ENCODE data around the gene MAP3K15. TPM values are rescaled to one million over a fixed set of nuclear protein-coding genes. Genes with fewer than 3 reads are reported as not detected.

Gene MAP3K15, protein sequence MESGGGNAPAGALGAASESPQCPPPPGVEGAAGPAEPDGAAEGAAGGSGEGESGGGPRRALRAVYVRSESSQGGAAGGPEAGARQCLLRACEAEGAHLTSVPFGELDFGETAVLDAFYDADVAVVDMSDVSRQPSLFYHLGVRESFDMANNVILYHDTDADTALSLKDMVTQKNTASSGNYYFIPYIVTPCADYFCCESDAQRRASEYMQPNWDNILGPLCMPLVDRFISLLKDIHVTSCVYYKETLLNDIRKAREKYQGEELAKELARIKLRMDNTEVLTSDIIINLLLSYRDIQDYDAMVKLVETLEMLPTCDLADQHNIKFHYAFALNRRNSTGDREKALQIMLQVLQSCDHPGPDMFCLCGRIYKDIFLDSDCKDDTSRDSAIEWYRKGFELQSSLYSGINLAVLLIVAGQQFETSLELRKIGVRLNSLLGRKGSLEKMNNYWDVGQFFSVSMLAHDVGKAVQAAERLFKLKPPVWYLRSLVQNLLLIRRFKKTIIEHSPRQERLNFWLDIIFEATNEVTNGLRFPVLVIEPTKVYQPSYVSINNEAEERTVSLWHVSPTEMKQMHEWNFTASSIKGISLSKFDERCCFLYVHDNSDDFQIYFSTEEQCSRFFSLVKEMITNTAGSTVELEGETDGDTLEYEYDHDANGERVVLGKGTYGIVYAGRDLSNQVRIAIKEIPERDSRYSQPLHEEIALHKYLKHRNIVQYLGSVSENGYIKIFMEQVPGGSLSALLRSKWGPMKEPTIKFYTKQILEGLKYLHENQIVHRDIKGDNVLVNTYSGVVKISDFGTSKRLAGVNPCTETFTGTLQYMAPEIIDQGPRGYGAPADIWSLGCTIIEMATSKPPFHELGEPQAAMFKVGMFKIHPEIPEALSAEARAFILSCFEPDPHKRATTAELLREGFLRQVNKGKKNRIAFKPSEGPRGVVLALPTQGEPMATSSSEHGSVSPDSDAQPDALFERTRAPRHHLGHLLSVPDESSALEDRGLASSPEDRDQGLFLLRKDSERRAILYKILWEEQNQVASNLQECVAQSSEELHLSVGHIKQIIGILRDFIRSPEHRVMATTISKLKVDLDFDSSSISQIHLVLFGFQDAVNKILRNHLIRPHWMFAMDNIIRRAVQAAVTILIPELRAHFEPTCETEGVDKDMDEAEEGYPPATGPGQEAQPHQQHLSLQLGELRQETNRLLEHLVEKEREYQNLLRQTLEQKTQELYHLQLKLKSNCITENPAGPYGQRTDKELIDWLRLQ (N-terminal part only)
- polyA plus RNA-seq (2012; ENCODE audit: low read depth, missing spikeins), result 0.05 TPM

- TF ChIP-seq PAX5 (IDR thresholded peaks at IDR 0.05; ENCODE audit: insufficient read depth, low read length, severe bottlenecking) (no peak), POLR2A (IDR thresholded peaks at IDR 0.05; ENCODE audit: low read depth, low read length) (no peak), SPI1 (IDR thresholded peaks at IDR 0.05; ENCODE audit: low read depth, low read length) (no peak), TAF1 (IDR thresholded peaks at IDR 0.05; ENCODE audit: low read depth, low read length) (no peak), POU2F2 (IDR thresholded peaks at IDR 0.05; ENCODE audit: low read depth, low read length) (no peak), POLR2AphosphoS5 (IDR thresholded peaks at IDR 0.05; ENCODE audit: low read depth, low read length) (no peak)
- DNase-seq (ENCODE audit: insufficient read length, low spot score) (peak; percentile 32), FAIRE-seq (no peak)
Measured at GRCh38 chrX:19514791-19515614, at the start of gene MAP3K15. MAP3K15 (minus strand) TSS chrX:19515508; CDS start chrX:19515261, 247 bp downstream.

DNA sequence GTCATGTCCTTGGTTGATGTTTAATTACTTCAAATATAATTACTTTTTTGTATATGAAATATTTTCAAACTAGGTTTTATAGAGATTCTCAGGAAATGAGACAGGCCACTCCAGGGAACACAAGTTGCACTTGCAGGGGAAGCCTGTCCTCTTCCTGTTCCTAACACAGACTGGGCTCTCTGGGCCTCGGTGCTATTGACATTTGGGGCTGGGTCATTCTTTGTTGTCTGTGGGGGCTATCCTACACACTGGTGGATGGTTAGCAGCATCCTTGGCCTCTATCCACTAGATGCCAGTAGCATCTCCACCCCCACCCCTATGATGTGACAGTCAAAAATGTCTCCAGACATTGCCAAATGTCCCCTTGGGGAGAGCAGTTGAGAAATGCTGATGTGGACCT, 49.3 kb upstream of the MAP3K15 start:
- no peak for DNase-seq (ENCODE audit: insufficient read length, low spot score)
- no peak for FAIRE-seq
- TF ChIP-seq POU2F2 (IDR thresholded peaks at IDR 0.05; ENCODE audit: low read depth, low read length) (no peak), POLR2A (IDR thresholded peaks at IDR 0.05; ENCODE audit: low read depth, low read length) (no peak), TAF1 (IDR thresholded peaks at IDR 0.05; ENCODE audit: low read depth, low read length) (no peak), POLR2AphosphoS5 (IDR thresholded peaks at IDR 0.05; ENCODE audit: low read depth, low read length) (no peak), PAX5 (IDR thresholded peaks at IDR 0.05; ENCODE audit: insufficient read depth, low read length, severe bottlenecking) (no peak), SPI1 (IDR thresholded peaks at IDR 0.05; ENCODE audit: low read depth, low read length) (no peak)

DNA sequence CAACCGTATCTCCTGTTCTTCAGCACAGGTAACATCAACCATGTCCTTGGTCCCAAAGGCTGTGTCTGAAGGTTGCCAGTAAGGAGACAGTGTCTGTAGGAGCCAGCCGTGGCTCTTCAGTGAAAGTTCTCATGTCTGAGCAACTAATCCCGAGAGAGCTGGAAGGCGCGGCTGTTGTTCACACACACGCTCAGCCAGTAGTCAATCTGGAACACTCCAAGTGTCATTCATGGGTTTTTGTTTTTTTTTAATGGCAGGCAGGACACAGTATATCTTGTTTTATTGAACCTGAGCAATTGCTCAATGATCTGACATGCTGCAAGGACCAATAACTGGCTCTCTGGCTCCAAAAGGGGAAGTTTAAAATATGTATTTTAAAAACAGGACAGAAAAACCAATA, 48.4 kb upstream of the MAP3K15 start:
- TF ChIP-seq POLR2A (IDR thresholded peaks at IDR 0.05; ENCODE audit: low read depth, low read length), result no peak
- TF ChIP-seq POLR2AphosphoS5 (IDR thresholded peaks at IDR 0.05; ENCODE audit: low read depth, low read length), result no peak
- no peak for TF ChIP-seq TAF1 (IDR thresholded peaks at IDR 0.05; ENCODE audit: low read depth, low read length)
- TF ChIP-seq SPI1 (IDR thresholded peaks at IDR 0.05; ENCODE audit: low read depth, low read length), result no peak
- no peak for TF ChIP-seq POU2F2 (IDR thresholded peaks at IDR 0.05; ENCODE audit: low read depth, low read length)
- no peak for FAIRE-seq

DNA sequence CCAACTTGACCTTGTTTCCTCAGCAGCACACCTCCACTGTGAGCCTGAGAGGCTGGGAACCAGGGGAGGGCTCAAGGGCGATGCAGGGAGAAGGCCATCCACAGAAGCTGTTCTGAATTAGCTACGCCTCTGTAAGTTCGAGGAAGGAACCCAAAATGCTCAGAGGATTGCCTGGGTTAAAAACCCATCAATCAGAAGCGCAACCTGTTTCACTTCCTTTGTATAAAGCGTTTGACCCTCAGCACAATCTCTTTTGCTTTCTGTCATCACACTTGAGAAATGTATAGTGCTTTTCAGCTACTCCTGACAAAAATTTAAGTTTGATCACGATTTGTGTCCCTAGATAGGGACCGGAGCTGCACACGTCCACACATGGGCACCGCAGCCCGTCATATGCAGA, 48.0 kb upstream of the MAP3K15 start:
- FAIRE-seq, result peak; percentile 78
- no peak for DNase-seq (ENCODE audit: insufficient read length, low spot score)
- no peak for TF ChIP-seq POLR2AphosphoS5 (IDR thresholded peaks at IDR 0.05; ENCODE audit: low read depth, low read length)
- TF ChIP-seq SPI1 (IDR thresholded peaks at IDR 0.05; ENCODE audit: low read depth, low read length), result peak; percentile 81
- no peak for TF ChIP-seq TAF1 (IDR thresholded peaks at IDR 0.05; ENCODE audit: low read depth, low read length)

More for the DNA sequence above, 48.4 kb upstream of the MAP3K15 start:
- DNase-seq (ENCODE audit: insufficient read length, low spot score), result no peak

DNA sequence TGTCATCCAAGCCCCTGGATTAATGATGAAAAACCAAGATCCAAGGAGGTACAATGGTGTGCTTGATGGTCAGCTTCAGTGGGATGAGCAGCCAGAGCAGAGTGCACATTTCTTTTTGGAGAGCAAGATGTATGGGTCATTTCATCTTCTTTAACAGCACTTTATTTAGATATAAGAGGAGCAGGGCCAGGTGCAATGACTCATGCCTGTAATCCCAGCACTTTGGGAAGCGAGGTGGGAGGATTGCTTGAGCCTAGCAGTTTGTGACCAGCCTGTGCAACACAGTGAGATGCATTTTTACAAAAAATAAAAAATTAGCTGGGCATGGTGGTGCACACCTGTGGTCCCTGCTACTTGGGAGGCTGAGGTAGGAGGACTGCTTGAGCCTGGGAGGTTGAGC, 45.3 kb upstream of the MAP3K15 start:
- DNase-seq (ENCODE audit: insufficient read length, low spot score), result no peak
- FAIRE-seq, result no peak
- TF ChIP-seq POLR2A (IDR thresholded peaks at IDR 0.05; ENCODE audit: low read depth, low read length), result no peak
- TF ChIP-seq PAX5 (IDR thresholded peaks at IDR 0.05; ENCODE audit: insufficient read depth, low read length, severe bottlenecking), result no peak
- TF ChIP-seq SPI1 (IDR thresholded peaks at IDR 0.05; ENCODE audit: low read depth, low read length), result no peak
- no peak for TF ChIP-seq POU2F2 (IDR thresholded peaks at IDR 0.05; ENCODE audit: low read depth, low read length)
- TF ChIP-seq TAF1 (IDR thresholded peaks at IDR 0.05; ENCODE audit: low read depth, low read length), result no peak
- no peak for TF ChIP-seq POLR2AphosphoS5 (IDR thresholded peaks at IDR 0.05; ENCODE audit: low read depth, low read length)

DNA sequence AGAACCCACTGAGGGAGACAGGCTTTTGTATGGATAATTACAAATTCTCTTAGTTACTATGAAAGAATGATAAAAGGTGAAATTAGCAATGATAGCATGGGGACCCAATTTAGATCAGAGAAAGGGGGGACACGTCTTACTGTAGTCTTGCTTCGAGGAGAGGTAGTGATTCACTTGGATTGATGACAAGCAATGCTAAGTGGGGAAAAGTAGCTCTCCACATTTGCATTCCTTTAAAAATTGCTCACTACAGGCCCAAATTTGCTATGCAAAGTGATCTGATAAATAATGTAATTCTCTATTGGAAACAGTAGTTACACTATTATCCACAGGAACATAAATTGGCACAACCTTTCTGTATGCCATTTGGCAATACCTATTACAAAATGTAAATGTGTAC, 42.5 kb upstream of the MAP3K15 start:
- FAIRE-seq (no peak), DNase-seq (ENCODE audit: insufficient read length, low spot score) (no peak)
- TF ChIP-seq POU2F2 (IDR thresholded peaks at IDR 0.05; ENCODE audit: low read depth, low read length), result no peak
- no peak for TF ChIP-seq PAX5 (IDR thresholded peaks at IDR 0.05; ENCODE audit: insufficient read depth, low read length, severe bottlenecking)
- no peak for TF ChIP-seq SPI1 (IDR thresholded peaks at IDR 0.05; ENCODE audit: low read depth, low read length)

GRCh38 chrX:19556202-19556601, 40.9 kb upstream of the MAP3K15 start:
- TF ChIP-seq TAF1 (IDR thresholded peaks at IDR 0.05; ENCODE audit: low read depth, low read length) (no peak), POLR2AphosphoS5 (IDR thresholded peaks at IDR 0.05; ENCODE audit: low read depth, low read length) (no peak), PAX5 (IDR thresholded peaks at IDR 0.05; ENCODE audit: insufficient read depth, low read length, severe bottlenecking) (no peak), POU2F2 (IDR thresholded peaks at IDR 0.05; ENCODE audit: low read depth, low read length) (no peak), SPI1 (IDR thresholded peaks at IDR 0.05; ENCODE audit: low read depth, low read length) (no peak), POLR2A (IDR thresholded peaks at IDR 0.05; ENCODE audit: low read depth, low read length) (no peak)
- DNase-seq (ENCODE audit: insufficient read length, low spot score) (no peak), FAIRE-seq (no peak)

DNA sequence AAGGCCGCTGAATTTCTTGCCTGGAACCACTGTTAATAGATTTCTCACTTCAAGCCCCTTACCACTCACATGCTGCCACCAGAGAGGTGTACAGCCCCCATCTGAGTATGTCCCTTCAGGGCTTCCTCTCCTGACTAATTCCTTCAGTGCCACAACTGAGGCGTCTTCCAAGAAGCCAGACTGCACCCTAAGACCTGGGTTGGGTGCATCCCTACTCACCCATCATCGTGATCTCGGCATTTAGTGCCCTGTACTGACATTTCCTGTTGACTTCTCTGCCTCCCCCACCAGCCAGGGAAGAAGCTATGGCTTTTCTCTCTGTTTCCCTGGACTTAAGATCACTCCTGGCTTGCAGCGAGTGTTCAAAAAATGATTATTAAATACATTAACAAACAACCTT, 40.4 kb upstream of the MAP3K15 start:
- DNase-seq (ENCODE audit: insufficient read length, low spot score) (no peak), FAIRE-seq (no peak)
- TF ChIP-seq POU2F2 (IDR thresholded peaks at IDR 0.05; ENCODE audit: low read depth, low read length) (no peak), SPI1 (IDR thresholded peaks at IDR 0.05; ENCODE audit: low read depth, low read length) (no peak), TAF1 (IDR thresholded peaks at IDR 0.05; ENCODE audit: low read depth, low read length) (no peak), PAX5 (IDR thresholded peaks at IDR 0.05; ENCODE audit: insufficient read depth, low read length, severe bottlenecking) (no peak), POLR2AphosphoS5 (IDR thresholded peaks at IDR 0.05; ENCODE audit: low read depth, low read length) (no peak), POLR2A (IDR thresholded peaks at IDR 0.05; ENCODE audit: low read depth, low read length) (no peak)
